NCI-H1105 treated with DMSO at 0.1 percent for 48 hours (cell line): ENCODE results near the gene RAB31.
A peak's percentile ranks its signal among the peaks of the same experiment; 100 is the strongest.

Experiments used
- DNase-seq: peaks from one replicate; lab custom pipeline; 2025; lab: John Stamatoyannopoulos, UW

RAB31 gene

GRCh38 chr18:9788860-9789259 is 80.8 kb downstream of the RAB31 start:
- DNase-seq = no peak

- no peak for DNase-seq
Observed at GRCh38 chr18:9790261-9790660, 82.2 kb downstream of the RAB31 start.

GRCh38 chr18:9791991-9792390 is 83.9 kb downstream of the RAB31 start:
- DNase-seq = no peak

- no peak for DNase-seq
Observed at GRCh38 chr18:9792565-9793245, 84.6 kb downstream of the RAB31 start.

- DNase-seq = no peak
Observed at GRCh38 chr18:9796011-9796410, 87.9 kb downstream of the RAB31 start.

- DNase-seq = peak; percentile 43
Observed at GRCh38 chr18:9796935-9797549, 88.9 kb downstream of the RAB31 start.

GRCh38 chr18:9802175-9803062 is 94.3 kb downstream of the RAB31 start:
- DNase-seq = no peak

GRCh38 chr18:9803063-9803697 is 95.1 kb downstream of the RAB31 start:
- no peak for DNase-seq

GRCh38 chr18:9803698-9804516 is 95.8 kb downstream of the RAB31 start:
- peak; percentile 59 for DNase-seq

GRCh38 chr18:9804517-9805104 is 96.5 kb downstream of the RAB31 start:
- DNase-seq = no peak

GRCh38 chr18:9806905-9807304 is 98.8 kb downstream of the RAB31 start:
- no peak for DNase-seq

- DNase-seq = no peak
Observed at GRCh38 chr18:9808295-9809241, 100.5 kb downstream of the RAB31 start.

GRCh38 chr18:9809697-9810096 is 101.6 kb downstream of the RAB31 start:
- no peak for DNase-seq

GRCh38 chr18:9810299-9810698 is 102.2 kb downstream of the RAB31 start:
- DNase-seq = no peak

GRCh38 chr18:9810994-9811705 is 103.0 kb downstream of the RAB31 start:
- DNase-seq = no peak

GRCh38 chr18:9811978-9812377 is 103.9 kb downstream of the RAB31 start:
- no peak for DNase-seq

- DNase-seq = no peak
Observed at GRCh38 chr18:9814431-9814830, 106.3 kb downstream of the RAB31 start.

GRCh38 chr18:9817286-9817685 is 109.2 kb downstream of the RAB31 start:
- no peak for DNase-seq

GRCh38 chr18:9817725-9818422 is 109.8 kb downstream of the RAB31 start:
- no peak for DNase-seq
